Non-pigmented ciliary epithelial cell (primary cell): ENCODE measurements around the gene CCDC88B.

ENCODE experiments used
- DNase-seq: peaks from one replicate; pipeline ENCODE4 v3.0.0-alpha.2; 2010; ENCODE audit warnings: low read depth

Gene CCDC88B

DNA sequence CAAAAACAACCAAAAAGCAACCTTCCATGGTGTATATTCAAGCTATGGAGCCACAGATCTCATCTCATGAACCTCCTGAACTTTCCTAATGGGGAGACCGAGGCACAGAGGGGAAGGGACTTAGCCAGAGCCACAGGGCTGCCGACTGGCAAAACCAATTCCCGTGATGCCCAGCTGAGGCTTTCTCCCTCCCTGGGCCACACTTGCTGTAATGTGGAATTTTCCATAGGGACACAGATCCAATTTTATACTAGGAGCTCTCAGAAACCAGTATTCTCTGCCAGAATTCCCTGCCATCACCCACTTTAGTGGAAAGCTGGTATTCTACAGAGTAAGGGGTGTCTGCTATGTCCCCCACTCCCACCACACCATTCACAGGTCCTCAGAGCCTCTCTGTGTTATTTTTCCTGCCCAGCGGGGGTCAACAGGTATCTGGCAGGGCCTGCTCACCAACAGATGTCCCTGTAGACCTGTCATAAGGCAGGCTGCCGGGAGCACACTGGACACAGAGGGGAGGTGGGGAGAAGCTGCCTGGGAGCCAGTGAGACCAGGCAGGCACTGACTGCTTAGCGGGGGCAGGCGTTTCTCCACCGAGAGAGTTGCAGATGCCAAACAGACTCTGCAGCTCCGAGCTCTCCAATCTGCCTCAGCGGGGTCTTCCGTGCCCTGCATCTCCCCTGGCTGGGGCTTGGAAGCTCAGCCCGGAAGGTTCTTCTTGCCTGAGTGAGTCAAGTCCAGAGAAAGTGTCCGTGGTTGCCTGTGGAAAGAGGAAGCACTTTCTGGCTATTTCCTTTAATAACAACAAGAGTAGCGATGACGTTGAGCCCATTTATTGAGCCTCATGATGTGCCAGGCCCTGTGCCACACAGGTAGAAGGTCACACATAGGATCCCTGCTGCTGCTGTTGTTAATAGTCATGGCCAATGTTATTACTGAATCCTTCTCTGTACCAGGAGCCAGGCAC lies 45.3 kb downstream of the CCDC88B start:
- no peak for DNase-seq

DNA sequence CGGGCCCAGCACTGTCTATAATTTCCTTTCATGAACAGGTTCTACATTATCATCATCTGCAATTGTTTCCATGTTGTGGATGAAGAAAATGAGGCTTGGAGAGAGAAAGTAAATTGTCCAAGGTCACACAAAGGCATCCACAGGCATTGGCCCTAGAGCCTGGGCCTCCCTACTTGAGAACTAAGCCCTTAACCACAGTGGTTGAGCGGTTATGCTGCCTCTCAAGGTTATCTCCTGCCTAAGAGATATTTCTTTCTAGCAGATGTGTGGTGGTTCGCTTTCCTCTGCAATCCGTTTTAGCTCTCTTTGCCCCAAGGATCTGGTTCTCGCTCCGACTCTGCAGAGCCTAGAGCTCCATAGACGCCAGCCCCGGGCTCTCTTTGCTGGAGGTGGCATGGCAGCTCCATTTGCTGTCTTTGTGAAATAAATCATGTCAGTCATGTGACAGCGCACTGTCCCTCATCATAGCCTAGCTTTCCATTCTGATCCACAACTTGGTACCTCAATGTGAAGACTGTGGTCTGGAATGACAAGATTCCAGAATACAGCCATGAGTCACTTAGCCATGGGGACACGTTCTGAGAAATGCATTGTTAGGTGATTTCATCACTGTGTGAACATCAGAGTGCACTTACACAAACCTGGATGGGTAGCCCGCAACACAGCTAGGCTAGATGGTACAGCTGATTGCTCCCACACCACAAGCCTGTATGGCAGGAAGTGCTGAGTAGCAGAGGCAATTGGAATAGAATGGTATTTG lies 46.1 kb downstream of the CCDC88B start:
- no peak for DNase-seq

DNA sequence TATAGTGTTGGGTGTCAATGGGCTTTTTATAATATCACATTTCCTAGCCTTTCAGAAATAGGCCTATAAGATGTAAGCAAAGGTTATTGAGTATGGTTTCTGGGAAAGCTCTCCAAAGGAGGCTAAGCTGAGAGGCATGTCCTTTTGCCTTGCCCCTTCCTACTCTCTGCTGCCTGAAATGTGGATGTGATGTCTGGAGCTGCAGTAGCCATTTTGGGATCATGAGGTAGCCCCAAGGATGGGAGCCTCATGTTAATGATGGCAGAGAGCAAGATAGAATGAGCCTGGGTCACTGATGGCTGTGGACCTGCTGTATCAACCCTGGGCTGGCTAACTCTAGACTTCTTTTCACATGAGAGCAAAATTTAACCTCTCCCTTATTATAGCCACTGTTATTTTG lies 47.9 kb downstream of the CCDC88B start:
- no peak for DNase-seq

DNA sequence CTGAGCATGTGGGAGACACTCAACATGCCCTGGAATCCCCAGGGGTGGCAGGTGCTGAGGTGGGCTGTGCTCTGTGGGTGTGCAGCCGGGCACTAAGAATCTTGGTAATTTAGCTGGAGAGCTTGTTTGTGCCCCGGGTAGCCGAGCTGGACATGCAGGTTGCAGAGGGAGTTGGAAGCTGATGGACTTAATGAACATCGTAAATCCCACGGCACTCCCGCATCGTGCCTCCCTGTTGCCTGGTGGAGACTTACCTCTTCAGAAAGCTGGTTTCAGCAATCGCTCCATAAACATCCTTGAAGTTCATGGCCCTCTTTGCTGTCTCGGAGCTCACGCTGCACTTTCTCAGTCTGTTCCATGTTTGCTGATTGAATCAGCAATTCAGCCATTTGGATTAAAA lies 48.9 kb downstream of the CCDC88B start:
- no peak for DNase-seq

DNA sequence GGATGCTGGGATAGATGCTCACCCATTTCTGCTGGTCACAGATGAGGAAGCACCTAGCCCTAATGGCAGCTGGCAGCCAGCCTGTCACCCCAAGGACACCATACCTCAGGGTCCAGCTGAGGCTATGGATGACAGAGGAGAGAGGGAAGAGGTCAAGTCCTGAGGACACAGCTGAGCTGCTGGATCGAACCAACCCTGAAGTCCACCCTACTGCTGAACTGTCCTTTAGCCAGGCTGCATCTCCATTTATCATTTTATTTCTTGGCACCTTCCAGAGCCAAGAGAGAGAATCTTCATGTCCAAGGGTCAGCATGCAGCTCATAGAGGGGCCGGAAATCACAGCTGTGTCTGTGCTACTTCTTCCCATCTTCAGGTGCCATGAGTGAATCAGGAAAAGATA lies 49.8 kb downstream of the CCDC88B start:
- DNase-seq, result no peak

DNA sequence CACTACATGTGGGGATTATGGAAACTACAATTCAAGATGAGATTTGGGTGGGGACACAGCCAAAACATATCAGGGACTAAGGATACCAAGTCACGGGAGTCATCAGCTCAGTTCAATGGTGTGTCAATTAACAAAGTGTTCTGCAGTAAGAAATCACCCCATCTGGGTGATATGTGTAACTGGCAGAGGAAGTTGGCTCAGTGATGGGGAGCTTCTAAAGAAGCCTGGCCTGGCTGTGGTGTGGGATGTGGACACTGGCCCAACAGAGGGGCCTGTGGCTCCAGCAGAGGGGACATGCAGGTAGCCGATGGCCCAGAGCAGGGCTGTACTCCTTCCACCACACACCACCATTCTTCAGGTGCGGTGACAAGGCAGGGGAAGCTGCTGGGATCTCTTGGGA lies 50.6 kb downstream of the CCDC88B start:
- DNase-seq, result no peak

DNA sequence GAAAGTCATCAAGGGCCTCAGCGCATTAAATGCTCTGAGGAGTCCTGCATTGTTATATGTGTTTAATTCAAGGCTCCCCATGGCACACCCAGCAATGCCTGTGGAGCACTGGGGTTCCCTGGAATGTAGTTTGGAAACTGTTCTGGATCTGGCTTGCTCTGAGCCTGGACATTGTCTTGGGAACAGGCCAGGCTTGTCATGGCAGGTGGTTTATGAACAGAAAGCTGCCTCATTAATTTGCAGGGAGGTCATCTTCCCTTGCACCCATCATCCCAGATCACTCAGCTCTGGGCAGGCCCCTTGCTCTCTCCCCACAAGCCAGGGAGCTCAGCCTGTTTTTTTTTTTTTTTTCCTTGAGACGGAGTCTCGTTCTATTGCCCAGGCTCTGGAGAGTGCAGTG lies 51.8 kb downstream of the CCDC88B start:
- no peak for DNase-seq

DNA sequence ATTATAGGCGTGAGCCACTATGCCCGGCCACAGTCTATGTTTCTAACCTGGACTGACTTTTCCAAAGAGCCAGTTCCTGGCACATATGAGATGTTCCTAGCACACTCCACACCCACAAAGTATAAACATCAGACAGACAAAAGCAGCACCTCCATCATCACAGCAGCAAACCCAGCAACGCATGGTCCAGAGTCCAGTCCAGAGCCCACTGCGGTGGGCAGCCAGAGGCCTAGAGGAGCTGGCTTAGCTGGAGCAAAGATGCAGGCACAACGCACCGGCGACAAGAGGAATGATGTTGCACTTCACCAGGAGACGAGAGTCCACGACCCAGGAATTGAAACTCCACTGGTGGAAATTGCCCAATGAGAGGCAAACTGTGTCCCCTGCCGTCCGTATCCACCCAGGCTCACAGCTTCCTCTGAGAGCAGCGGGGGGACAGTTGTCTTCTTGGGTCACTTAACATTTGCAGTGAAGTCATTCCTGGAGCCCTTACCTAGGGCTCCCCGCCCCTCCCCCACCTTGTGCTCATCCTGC lies 55.6 kb downstream of the CCDC88B start:
- DNase-seq, result no peak

DNA sequence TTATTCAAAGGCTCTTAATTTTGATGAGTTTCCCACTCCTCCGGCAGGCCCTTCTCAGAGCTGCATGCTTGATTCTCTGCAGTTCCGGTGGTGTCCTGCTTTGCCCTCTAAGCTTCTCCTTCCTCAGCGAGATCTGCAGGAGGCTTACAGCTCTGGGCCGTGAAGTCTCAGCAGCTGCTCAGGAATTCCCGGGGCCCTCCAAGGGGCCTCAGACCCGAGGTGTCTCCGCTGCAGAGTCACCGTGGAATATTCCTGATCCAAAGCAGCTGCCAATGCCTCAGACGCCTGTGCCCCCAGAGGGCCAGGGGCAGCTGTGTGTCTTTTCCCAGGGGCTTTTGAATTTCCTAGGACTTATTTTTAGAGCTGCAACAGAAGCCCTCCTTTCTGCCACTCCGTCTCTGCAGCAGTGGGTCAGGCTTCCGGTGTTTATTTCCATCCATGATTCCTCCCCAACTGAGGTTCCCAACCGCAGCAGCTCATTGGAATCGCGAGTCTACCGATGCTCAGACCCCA lies 56.1 kb downstream of the CCDC88B start:
- DNase-seq, result no peak

DNA sequence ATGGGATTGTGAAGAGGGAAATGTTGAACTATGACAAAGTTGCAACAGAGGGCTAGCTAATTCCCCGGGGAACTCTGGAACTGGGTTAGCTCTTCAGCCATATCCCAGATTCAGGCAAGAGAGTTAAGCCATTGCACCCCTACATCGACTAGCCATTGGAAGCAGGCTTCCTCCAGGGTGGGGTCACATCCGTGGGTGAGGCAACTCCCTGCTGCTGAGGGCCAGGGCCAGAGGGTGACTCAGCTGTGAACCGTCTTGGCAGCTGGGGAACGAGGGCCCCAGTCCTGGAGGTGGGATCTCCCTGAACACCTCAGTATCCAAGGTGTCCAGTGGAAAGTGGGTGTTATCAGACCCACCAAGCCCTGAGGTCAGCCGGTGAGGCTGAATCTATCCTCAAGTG lies 60.1 kb downstream of the CCDC88B start:
- DNase-seq, result no peak

DNA sequence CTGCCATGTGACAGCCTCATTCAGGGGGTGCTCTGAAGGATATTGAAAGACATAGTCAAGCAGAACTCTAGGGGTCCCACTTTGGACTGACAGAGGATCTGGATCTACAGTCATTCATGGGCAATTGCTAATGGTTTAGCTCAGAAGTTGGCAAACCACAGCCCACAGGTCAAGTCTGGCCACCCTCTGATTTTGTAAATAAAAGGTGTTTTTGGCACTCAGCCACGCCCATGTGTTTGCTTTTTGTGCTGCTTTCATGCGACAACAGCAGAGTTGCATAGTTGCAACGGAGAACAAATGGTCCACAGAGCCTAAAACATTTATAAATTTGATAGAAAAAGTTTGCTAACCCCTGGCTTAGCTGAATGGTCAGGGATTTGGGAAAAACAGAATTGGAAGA lies 60.7 kb downstream of the CCDC88B start:
- DNase-seq, result no peak

DNA sequence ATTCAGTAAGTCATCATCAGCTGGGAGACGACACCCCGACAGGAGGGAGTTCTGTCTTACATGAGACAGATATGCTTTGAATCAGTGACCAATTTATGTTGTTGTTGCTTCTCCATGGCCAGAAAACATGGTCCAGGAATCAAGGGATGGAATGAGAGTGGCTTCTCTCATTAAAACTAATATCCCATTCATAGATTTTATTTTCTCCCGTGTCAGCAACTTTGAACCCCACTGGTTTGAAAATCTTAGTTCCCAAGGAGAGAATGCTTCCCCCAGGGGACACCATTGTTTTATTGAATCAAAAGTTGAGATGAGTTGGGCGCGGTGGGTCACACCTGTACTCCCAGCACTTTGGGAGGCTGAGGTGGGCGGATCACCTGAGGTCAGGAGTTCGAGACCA lies 61.8 kb downstream of the CCDC88B start:
- no peak for DNase-seq

DNA sequence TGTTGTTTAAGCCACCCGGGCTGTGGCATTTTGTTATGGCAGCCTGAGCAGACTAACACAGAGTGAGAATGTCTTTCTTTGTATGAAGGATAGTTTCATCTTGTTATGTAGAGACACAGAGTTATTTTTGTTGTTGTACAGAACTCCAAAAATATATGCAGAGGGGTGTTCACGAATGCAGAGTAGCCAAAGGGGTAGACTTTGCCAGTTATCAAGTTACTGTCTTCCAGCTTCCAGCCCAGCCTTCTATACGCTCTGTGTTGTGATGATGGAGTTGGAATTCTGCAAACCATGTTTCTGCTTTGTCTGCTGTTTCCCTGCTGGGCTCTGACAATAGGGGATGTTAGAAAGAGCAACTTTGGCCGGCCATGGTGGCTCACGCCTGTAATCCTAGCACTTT lies 63.1 kb downstream of the CCDC88B start:
- DNase-seq, result no peak

DNA sequence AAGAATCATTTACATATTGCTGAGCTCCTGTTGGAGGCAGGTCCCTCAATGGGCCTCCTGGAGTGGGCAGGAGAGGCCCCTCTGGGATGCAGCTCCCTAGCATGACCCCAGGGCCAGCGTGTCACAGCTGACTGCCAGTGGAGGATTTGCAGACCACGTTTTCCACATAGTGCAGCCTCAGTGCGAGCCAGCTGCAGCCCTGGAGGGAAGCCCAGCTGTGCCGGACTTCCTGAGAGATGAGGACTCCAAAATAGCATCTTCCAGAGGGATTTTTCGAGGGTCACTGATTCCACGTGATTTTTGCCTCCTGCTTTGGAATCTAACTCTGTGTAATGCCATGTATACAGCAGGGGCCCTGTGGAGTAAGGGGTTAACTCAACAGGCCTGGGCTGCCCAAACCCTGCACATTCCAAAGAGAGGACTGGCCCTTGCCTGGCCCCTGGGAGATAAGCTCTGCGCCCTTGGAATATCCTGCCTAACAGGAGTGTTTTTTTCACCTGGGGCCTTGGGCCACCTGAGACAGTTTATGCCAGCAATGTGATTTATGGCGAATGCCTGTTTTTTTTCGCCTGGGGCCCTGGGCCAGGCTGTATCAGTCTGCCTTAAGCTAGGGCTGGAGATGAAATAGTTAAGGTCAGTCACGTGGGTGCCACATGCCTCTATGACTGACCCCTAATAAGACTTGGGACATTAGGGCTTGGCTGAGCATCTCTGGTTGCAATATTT lies 66.4 kb downstream of the CCDC88B start:
- no peak for DNase-seq
